Upper lobe of left lung (tissue), 4 donors: ENCODE data around the gene DHX9.

Source experiments
- EP300 ChIP-seq, 4 donors: sonication (generic); formaldehyde crosslinking; IDR thresholded peaks; one replicate each; pipeline ENCODE4 v1.5.1; 2017; ENCODE audit warnings: antibody characterized with exemption in 4 of 4, control low read depth in 2 of 4
- TF ChIP-seq, protein P1 (sequence below), 6 experiments: fragments of 450-650 bp in 4 of 6; fragments of 200-600 bp in 2 of 6; sonication (generic) in 2 of 6; IDR thresholded peaks; one replicate each; pipeline ENCODE4 v1.5.1; 2016 to 2019; ENCODE audit warnings: antibody characterized with exemption in 6 of 6

DNA sequence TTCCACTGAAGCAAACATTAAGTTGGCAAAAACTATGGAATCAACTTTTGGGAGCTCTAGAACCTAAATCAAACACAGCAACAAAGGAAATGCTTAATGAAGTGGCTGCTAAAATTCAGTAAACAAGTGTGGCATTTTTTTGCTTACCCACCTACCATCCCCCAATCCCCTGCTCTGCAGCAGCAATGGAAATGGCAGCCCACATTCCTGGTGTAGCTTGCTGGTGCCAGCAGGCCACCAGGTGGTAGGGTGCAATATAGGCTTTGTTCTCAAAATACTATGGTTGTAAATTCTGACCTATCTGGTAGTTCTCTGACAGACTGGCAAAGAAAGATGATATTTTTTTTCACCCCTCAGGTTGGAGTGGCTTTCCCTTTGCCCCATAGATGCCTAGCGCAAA lies 71.0 kb downstream of the DHX9 start:
- TF ChIP-seq, protein P1, sequence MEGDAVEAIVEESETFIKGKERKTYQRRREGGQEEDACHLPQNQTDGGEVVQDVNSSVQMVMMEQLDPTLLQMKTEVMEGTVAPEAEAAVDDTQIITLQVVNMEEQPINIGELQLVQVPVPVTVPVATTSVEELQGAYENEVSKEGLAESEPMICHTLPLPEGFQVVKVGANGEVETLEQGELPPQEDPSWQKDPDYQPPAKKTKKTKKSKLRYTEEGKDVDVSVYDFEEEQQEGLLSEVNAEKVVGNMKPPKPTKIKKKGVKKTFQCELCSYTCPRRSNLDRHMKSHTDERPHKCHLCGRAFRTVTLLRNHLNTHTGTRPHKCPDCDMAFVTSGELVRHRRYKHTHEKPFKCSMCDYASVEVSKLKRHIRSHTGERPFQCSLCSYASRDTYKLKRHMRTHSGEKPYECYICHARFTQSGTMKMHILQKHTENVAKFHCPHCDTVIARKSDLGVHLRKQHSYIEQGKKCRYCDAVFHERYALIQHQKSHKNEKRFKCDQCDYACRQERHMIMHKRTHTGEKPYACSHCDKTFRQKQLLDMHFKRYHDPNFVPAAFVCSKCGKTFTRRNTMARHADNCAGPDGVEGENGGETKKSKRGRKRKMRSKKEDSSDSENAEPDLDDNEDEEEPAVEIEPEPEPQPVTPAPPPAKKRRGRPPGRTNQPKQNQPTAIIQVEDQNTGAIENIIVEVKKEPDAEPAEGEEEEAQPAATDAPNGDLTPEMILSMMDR (IDR thresholded peaks at IDR 0.05) = no peak
- TF ChIP-seq EP300 (IDR thresholded peaks at IDR 0.05) = no peak
